ENCODE results near the gene SLC40A1. TPM values are rescaled to one million over a fixed set of nuclear protein-coding genes. Genes with fewer than 3 reads are reported as not detected.

Gene SLC40A1
- total RNA-seq, 1 donor from 2014 or later, result 8.3 TPM

DNA sequence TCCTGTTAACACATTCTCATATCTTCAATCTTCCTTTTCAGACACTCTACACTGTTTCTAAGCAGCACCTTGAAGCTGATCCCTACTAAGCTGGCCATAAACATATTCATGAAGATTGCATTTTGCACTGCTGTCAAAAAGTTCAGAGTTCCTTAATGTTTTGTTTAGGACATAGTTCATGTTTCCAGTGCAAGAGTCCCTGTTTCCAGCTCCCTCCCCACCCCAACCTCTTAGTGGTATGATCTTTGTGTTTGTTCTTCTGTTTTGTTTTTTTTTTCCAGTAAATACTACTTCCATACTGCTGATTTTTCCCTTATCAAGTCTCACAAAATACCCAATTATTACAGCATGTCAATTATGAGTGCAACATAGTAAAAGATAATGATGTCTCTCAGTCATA, 4.1 kb upstream of the SLC40A1 start:
- no peak for DNase-seq (ENCODE audit: low read depth)
- Histone ChIP-seq H3K4me3 (ENCODE audit: low read depth, low read length) (no peak overlapping the region), H3K36me3 (ENCODE audit: control insufficient read depth, insufficient read depth, low read length) (no peaks in the 10 kb centered on the region), H3K27me3 (ENCODE audit: control insufficient read depth, insufficient read depth, low read length) (no peaks in the 10 kb centered on the region)
- no peak for TF ChIP-seq CTCF (IDR thresholded peaks at IDR 0.05; ENCODE audit: insufficient read depth, low read length, poor library complexity, severe bottlenecking)

- Histone ChIP-seq H3K4me3 (ENCODE audit: low read depth, low read length) (no peak overlapping the region), H3K36me3 (ENCODE audit: control insufficient read depth, insufficient read depth, low read length) (no peaks in the 10 kb centered on the region), H3K27me3 (ENCODE audit: control insufficient read depth, insufficient read depth, low read length) (no peaks in the 10 kb centered on the region)
- DNase-seq (ENCODE audit: low read depth), result no peak
- TF ChIP-seq CTCF (IDR thresholded peaks at IDR 0.05; ENCODE audit: insufficient read depth, low read length, poor library complexity, severe bottlenecking), result no peak
Measured at GRCh38 chr2:189583227-189584198, 2.9 kb upstream of the SLC40A1 start.

GRCh38 chr2:189582809-189583192, 2.2 kb upstream of the SLC40A1 start:
- no peak for DNase-seq (ENCODE audit: low read depth)
- no peaks in the 10 kb centered on the region for H3K27me3 ChIP-seq (ENCODE audit: control insufficient read depth, insufficient read depth, low read length)
- H3K4me3 ChIP-seq (ENCODE audit: low read depth, low read length), result no peak overlapping the region
- no peak for TF ChIP-seq CTCF (IDR thresholded peaks at IDR 0.05; ENCODE audit: insufficient read depth, low read length, poor library complexity, severe bottlenecking)
- H3K36me3 ChIP-seq (ENCODE audit: control insufficient read depth, insufficient read depth, low read length), result no peaks in the 10 kb centered on the region

GRCh38 chr2:189582140-189582808, 1.7 kb upstream of the SLC40A1 start:
- no peaks in the 10 kb centered on the region for H3K36me3 ChIP-seq (ENCODE audit: control insufficient read depth, insufficient read depth, low read length)
- no peak for DNase-seq (ENCODE audit: low read depth)
- TF ChIP-seq CTCF (IDR thresholded peaks at IDR 0.05; ENCODE audit: insufficient read depth, low read length, poor library complexity, severe bottlenecking), result no peak
- no peak overlapping the region for H3K4me3 ChIP-seq (ENCODE audit: low read depth, low read length)
- H3K27me3 ChIP-seq (ENCODE audit: control insufficient read depth, insufficient read depth, low read length), result no peaks in the 10 kb centered on the region

GRCh38 chr2:189581354-189582139, 961 bp upstream of the SLC40A1 start:
- Histone ChIP-seq H3K27me3 (ENCODE audit: control insufficient read depth, insufficient read depth, low read length) (no peaks in the 10 kb centered on the region), H3K36me3 (ENCODE audit: control insufficient read depth, insufficient read depth, low read length) (no peaks in the 10 kb centered on the region), H3K4me3 (ENCODE audit: low read depth, low read length) (peak overlapping the region; percentile 45)
- no peak for DNase-seq (ENCODE audit: low read depth)
- TF ChIP-seq CTCF (IDR thresholded peaks at IDR 0.05; ENCODE audit: insufficient read depth, low read length, poor library complexity, severe bottlenecking), result no peak
